Measurements from ENCODE around the gene BCL10. TPM values are rescaled to one million over a fixed set of nuclear protein-coding genes. Genes with fewer than 3 reads are reported as not detected.
"Not testable (repeated sequence)": the region's sequence is repeated elsewhere in the genome, so short reads cannot be mapped to it uniquely, and the experiment has no call there.

BCL10 gene
- total and polyA plus RNA-seq, 7 experiments from 2014 or later = 17.4 to 53.0 (median 33.1) TPM

GRCh38 chr1:85249042-85249441 is 27.4 kb downstream of the BCL10 start:
- H3K4me3 ChIP-seq (ENCODE audit: low read length); intact Hi-C loops (cut with micrococcal nuclease); ATAC-seq; H3K4me3 Mint-ChIP-seq; H3K27ac ChIP-seq (ENCODE audit: low read depth, low read length); H3K9me3 Mint-ChIP-seq; H3K27me3 ChIP-seq (ENCODE audit: control insufficient read depth in 2 of 2, insufficient read depth in 2 of 2, low read length in 2 of 2); DNase-seq; H3K9me3 ChIP-seq (ENCODE audit: control insufficient read depth in 2 of 3, low read length in 3 of 3); H3K27me3 Mint-ChIP-seq; H3K4me1 ChIP-seq (ENCODE audit: control insufficient read depth in 2 of 2, insufficient read depth in 2 of 2, low read length in 2 of 2): not testable (repeated sequence)
- Mint-ChIP-seq H3K4me1 (peaks cover 7 to 24% (median 17%) of the 10 kb centered on the region in 7 donors), H3K36me3 (peaks cover 6 to 26% (median 23%) of the 10 kb centered on the region in 5 donors), H3K27ac (peak overlapping the region in 1 of 9 donors; percentile 45)
- peaks cover 0 to 11% (median 0%) of the 10 kb centered on the region in 3 experiments for H3K36me3 ChIP-seq (ENCODE audit: control insufficient read depth in 2 of 3, insufficient read depth in 3 of 3, low read length in 3 of 3)
- ChIA-PET POLR2A (interaction anchor here (1.2 kb wide), 1 partner anchor 9 kb away, joined by 4 read pairs; no protein-coding TSS in a partner anchor), CTCF (interaction anchor here (1.1 kb wide), 1 partner anchor 139 kb away, joined by 5 read pairs; no protein-coding TSS in a partner anchor)

- Histone ChIP-seq H3K4me3 (ENCODE audit: low read length) (no peak overlapping the region), H3K36me3 (ENCODE audit: control insufficient read depth in 2 of 3, insufficient read depth in 3 of 3, low read length in 3 of 3) (peaks cover 0 to 3% (median 0%) of the 10 kb centered on the region in 3 experiments), H3K4me1 (ENCODE audit: control insufficient read depth in 2 of 2, insufficient read depth in 2 of 2, low read length in 2 of 2) (peaks cover 0 to 3% of the 10 kb centered on the region in 2 donors), H3K9me3 (ENCODE audit: control insufficient read depth in 2 of 3, low read length in 3 of 3) (no peaks in the 10 kb centered on the region), H3K27me3 (ENCODE audit: control insufficient read depth in 2 of 2, insufficient read depth in 2 of 2, low read length in 2 of 2) (no peaks in the 10 kb centered on the region), H3K27ac (ENCODE audit: low read depth, low read length) (no peak overlapping the region)
- intact Hi-C loops (cut with micrococcal nuclease) = no loop called here
- CTCF ChIA-PET = no interaction called here
- Mint-ChIP-seq H3K36me3 (peaks cover 6 to 23% (median 17%) of the 10 kb centered on the region in 5 donors), H3K9me3 (peaks cover 0 to 7% (median 0%) of the 10 kb centered on the region in 11 donors), H3K27me3 (no peaks in the 10 kb centered on the region), H3K4me3 (no peak overlapping the region), H3K27ac (no peak overlapping the region), H3K4me1 (peaks cover 1 to 19% (median 12%) of the 10 kb centered on the region in 7 donors)
- DNase-seq (no peak), ATAC-seq (no peak)
- POLR2A ChIA-PET = interaction anchor here (0.6 kb wide), 1 partner anchor 563 kb away, joined by 4 read pairs; no protein-coding TSS in a partner anchor
Measured at GRCh38 chr1:85245891-85246290, 30.5 kb downstream of the BCL10 start.

GRCh38 chr1:85245456-85245855 is 31.0 kb downstream of the BCL10 start:
- no peak for DNase-seq
- Mint-ChIP-seq H3K9me3 (peaks cover 0 to 7% (median 0%) of the 10 kb centered on the region in 11 donors), H3K27me3 (no peaks in the 10 kb centered on the region), H3K36me3 (peaks cover 3 to 20% (median 18%) of the 10 kb centered on the region in 5 donors), H3K4me1 (peaks cover 1 to 20% (median 16%) of the 10 kb centered on the region in 7 donors), H3K27ac (no peak overlapping the region), H3K4me3 (no peak overlapping the region)
- H3K27me3 ChIP-seq (ENCODE audit: control insufficient read depth in 2 of 2, insufficient read depth in 2 of 2, low read length in 2 of 2) = no peaks in the 10 kb centered on the region
- ChIA-PET POLR2A (interaction anchor here (0.6 kb wide), 1 partner anchor 563 kb away, joined by 4 read pairs; no protein-coding TSS in a partner anchor), CTCF (interaction anchor here (0.9 kb wide), 1 partner anchor 9 kb away, joined by 5 read pairs; no protein-coding TSS in a partner anchor)
- H3K36me3 ChIP-seq (ENCODE audit: control insufficient read depth in 2 of 3, insufficient read depth in 3 of 3, low read length in 3 of 3) = peaks cover 0 to 3% (median 0%) of the 10 kb centered on the region in 3 experiments
- intact Hi-C loops (cut with micrococcal nuclease) = no loop called here
- H3K4me3 ChIP-seq (ENCODE audit: low read length) = no peak overlapping the region
- no peak overlapping the region for H3K27ac ChIP-seq (ENCODE audit: low read depth, low read length)
- H3K9me3 ChIP-seq (ENCODE audit: control insufficient read depth in 2 of 3, low read length in 3 of 3) = no peaks in the 10 kb centered on the region
- H3K4me1 ChIP-seq (ENCODE audit: control insufficient read depth in 2 of 2, insufficient read depth in 2 of 2, low read length in 2 of 2) = peaks cover 0 to 7% of the 10 kb centered on the region in 2 donors
- no peak for ATAC-seq

GRCh38 chr1:85244271-85245061 is 32.0 kb downstream of the BCL10 start:
- Mint-ChIP-seq H3K9me3 (peaks cover 0 to 7% (median 0%) of the 10 kb centered on the region in 11 donors), H3K27ac (peak overlapping the region in 1 of 9 donors; percentile 27), H3K4me3 (no peak overlapping the region), H3K36me3 (peaks cover 0 to 12% (median 8%) of the 10 kb centered on the region in 5 donors), H3K4me1 (peaks cover 1 to 22% (median 18%) of the 10 kb centered on the region in 7 donors), H3K27me3 (no peaks in the 10 kb centered on the region)
- no peak for DNase-seq
- ATAC-seq = no peak
- ChIA-PET CTCF (interaction anchor here (0.9 to 1.3 kb wide), 2 partner anchors 10 to 300 kb away, joined by 3 to 5 read pairs; no protein-coding TSS in a partner anchor), POLR2A (interaction anchor here (0.6 to 1.8 kb wide), 3 partner anchors 10 to 735 kb away, joined by 3 to 6 read pairs (median 3); no protein-coding TSS in a partner anchor)
- H3K4me3 ChIP-seq (ENCODE audit: low read length) = no peak overlapping the region
- H3K27ac ChIP-seq (ENCODE audit: low read depth, low read length) = no peak overlapping the region
- peaks cover 0 to 10% of the 10 kb centered on the region in 2 donors for H3K4me1 ChIP-seq (ENCODE audit: control insufficient read depth in 2 of 2, insufficient read depth in 2 of 2, low read length in 2 of 2)
- no peaks in the 10 kb centered on the region for H3K9me3 ChIP-seq (ENCODE audit: control insufficient read depth in 2 of 3, low read length in 3 of 3)
- no peaks in the 10 kb centered on the region for H3K27me3 ChIP-seq (ENCODE audit: control insufficient read depth in 2 of 2, insufficient read depth in 2 of 2, low read length in 2 of 2)
- intact Hi-C loops (cut with micrococcal nuclease) = no loop called here
- no peaks in the 10 kb centered on the region for H3K36me3 ChIP-seq (ENCODE audit: control insufficient read depth in 2 of 3, insufficient read depth in 3 of 3, low read length in 3 of 3)

GRCh38 chr1:85243372-85243771 is 33.1 kb downstream of the BCL10 start:
- H3K4me3 Mint-ChIP-seq = no peak overlapping the region
- DNase-seq (no peak), ATAC-seq (no peak)
- H3K9me3 ChIP-seq (ENCODE audit: control insufficient read depth in 2 of 3, low read length in 3 of 3) = no peaks in the 10 kb centered on the region
- H3K27ac ChIP-seq (ENCODE audit: low read depth, low read length) = no peak overlapping the region
- peak overlapping the region in 1 of 9 donors; percentile 13 for H3K27ac Mint-ChIP-seq
- H3K9me3 Mint-ChIP-seq = peaks cover 0 to 5% (median 0%) of the 10 kb centered on the region in 11 donors
- ChIA-PET CTCF (interaction anchor here (1.3 kb wide), 1 partner anchor 299 kb away, joined by 3 read pairs; no protein-coding TSS in a partner anchor), POLR2A (interaction anchor here (0.7 to 1.8 kb wide), 2 partner anchors 11 to 189 kb away, joined by 3 to 6 read pairs; no protein-coding TSS in a partner anchor)
- peaks cover 0 to 10% (median 3%) of the 10 kb centered on the region in 5 donors for H3K36me3 Mint-ChIP-seq
- H3K27me3 ChIP-seq (ENCODE audit: control insufficient read depth in 2 of 2, insufficient read depth in 2 of 2, low read length in 2 of 2) = no peaks in the 10 kb centered on the region
- peaks cover 1 to 22% (median 17%) of the 10 kb centered on the region in 7 donors for H3K4me1 Mint-ChIP-seq
- peaks cover 0 to 10% of the 10 kb centered on the region in 2 donors for H3K4me1 ChIP-seq (ENCODE audit: control insufficient read depth in 2 of 2, insufficient read depth in 2 of 2, low read length in 2 of 2)
- H3K36me3 ChIP-seq (ENCODE audit: control insufficient read depth in 2 of 3, insufficient read depth in 3 of 3, low read length in 3 of 3) = no peaks in the 10 kb centered on the region
- no peaks in the 10 kb centered on the region for H3K27me3 Mint-ChIP-seq
- H3K4me3 ChIP-seq (ENCODE audit: low read length) = no peak overlapping the region
- intact Hi-C loops (cut with micrococcal nuclease) = no loop called here

GRCh38 chr1:85240643-85241042 is 35.8 kb downstream of the BCL10 start:
- POLR2A ChIA-PET = interaction anchor here (1.3 to 1.6 kb wide), 5 partner anchors 16 to 40 kb away, joined by 3 to 8 read pairs (median 6); partner anchors contain the start of genes BCL10, C1orf52 and SYDE2
- Mint-ChIP-seq H3K27ac (peak overlapping the region; percentile 29 to 89 (median 75)), H3K9me3 (peaks cover 0 to 3% (median 0%) of the 10 kb centered on the region in 11 donors), H3K4me1 (peaks cover 1 to 22% (median 17%) of the 10 kb centered on the region in 7 donors), H3K27me3 (peaks cover 0 to 9% (median 0%) of the 10 kb centered on the region in 5 donors), H3K4me3 (peak overlapping the region in 7 of 10 donors; percentile 3 to 51 (median 24)), H3K36me3 (peaks cover 0 to 10% (median 3%) of the 10 kb centered on the region in 5 donors)
- H3K4me3 ChIP-seq (ENCODE audit: low read length) = no peak overlapping the region
- ATAC-seq (no peak), DNase-seq (peak in 2 of 9 donors; percentile 8 to 15)
- no peaks in the 10 kb centered on the region for H3K27me3 ChIP-seq (ENCODE audit: control insufficient read depth in 2 of 2, insufficient read depth in 2 of 2, low read length in 2 of 2)
- no peaks in the 10 kb centered on the region for H3K36me3 ChIP-seq (ENCODE audit: control insufficient read depth in 2 of 3, insufficient read depth in 3 of 3, low read length in 3 of 3)
- H3K4me1 ChIP-seq (ENCODE audit: control insufficient read depth in 2 of 2, insufficient read depth in 2 of 2, low read length in 2 of 2) = peaks cover 0 to 10% of the 10 kb centered on the region in 2 donors
- no peak overlapping the region for H3K27ac ChIP-seq (ENCODE audit: low read depth, low read length)
- no peaks in the 10 kb centered on the region for H3K9me3 ChIP-seq (ENCODE audit: control insufficient read depth in 2 of 3, low read length in 3 of 3)
- CTCF ChIA-PET = interaction anchor here (0.9 to 2.4 kb wide), 7 partner anchors 11 to 296 kb away, joined by 3 to 10 read pairs (median 6); partner anchors contain the start of gene C1orf52
- intact Hi-C loops (cut with micrococcal nuclease) = loop anchor here (1.0 to 2.0 kb wide), 4 partner anchors 14 to 295 kb away; partner anchors contain the start of gene SYDE2 (in 1 of the 2)
